Astrocyte of the cerebellum (primary cell): Measurements from ENCODE around the gene SLC39A13.

ENCODE experiments used
- DNase-seq: peaks from one replicate; pipeline ENCODE4 v3.0.0-alpha.2; 2011; ENCODE audit warnings: low read depth
- H3K4me3 ChIP-seq: 2 replicates; pipeline ENCODE4 v1.5.1; 2011; ENCODE audit warnings: mild to moderate bottlenecking, low read depth, low read length, moderate library complexity
- in situ Hi-C: cut with HindIII; loops from 2 replicates; pipeline ENCODE4 v1.10.0; 2017; ENCODE audit warnings: low sequenced_read_pairs
- TF ChIP-seq, protein P1 (sequence below): IDR thresholded peaks from 2 replicates; pipeline ENCODE4 v1.5.1; 2012; ENCODE audit warnings: low read length, low read depth, moderate library complexity, mild to moderate bottlenecking; ENCODE audit errors: missing control alignments

Gene SLC39A13

DNA sequence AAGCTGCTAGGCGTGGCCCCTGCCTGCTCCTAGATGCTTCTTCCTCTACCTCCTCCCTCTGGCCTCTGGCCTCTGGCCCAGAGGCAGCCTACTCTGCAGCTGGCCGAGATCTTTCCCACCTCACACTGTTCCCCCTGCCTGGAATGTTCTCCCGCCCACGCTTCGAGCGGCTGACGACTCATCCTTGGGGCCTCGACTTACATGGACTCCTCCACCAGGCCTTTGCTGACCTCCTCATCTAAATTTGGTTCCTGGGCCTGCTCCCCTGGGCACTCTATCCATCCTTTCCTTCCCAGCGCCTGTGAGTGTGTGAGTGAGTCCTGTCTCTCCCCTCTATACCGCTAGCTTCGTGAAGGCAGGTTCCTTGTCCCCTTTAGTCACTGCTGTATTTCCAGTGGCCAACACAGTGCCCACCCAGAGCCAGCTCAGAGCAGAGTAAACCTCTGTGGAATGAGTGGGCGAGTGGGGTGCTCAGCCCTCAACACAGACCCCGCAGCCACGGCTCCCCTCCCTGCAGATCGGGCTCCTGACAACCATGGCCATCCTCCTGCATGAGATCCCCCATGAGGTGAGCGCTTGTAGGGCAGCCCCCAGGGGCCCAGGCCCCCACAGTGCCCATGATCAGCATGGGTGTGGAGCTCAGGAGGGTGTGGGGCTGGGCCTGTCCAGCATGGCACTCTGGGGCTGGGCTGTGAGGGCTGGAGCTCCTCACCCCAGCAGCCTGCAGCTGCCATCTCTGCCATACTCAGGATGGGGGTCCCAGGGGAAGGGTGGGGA is 5.7 kb downstream of the SLC39A13 start:
- DNase-seq = no peak

DNA sequence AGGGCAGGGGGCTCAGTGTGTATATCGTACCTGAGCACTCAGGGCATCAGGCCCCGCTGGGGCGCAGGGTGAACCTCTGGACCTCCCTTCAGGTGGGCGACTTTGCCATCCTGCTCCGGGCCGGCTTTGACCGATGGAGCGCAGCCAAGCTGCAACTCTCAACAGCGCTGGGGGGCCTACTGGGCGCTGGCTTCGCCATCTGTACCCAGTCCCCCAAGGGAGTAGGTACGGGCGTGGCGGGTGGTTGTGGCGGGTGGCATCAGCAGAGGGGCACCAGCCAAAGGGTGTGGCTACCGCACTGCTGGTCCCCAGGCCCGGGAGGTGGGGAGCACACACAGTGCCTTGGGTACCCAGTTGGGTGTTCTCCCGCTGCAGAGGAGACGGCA is 6.3 kb downstream of the SLC39A13 start:
- H3K4me3 ChIP-seq = no peak overlapping the region
- no peak for DNase-seq
- in situ Hi-C loops = no loop called here
- TF ChIP-seq, protein P1, sequence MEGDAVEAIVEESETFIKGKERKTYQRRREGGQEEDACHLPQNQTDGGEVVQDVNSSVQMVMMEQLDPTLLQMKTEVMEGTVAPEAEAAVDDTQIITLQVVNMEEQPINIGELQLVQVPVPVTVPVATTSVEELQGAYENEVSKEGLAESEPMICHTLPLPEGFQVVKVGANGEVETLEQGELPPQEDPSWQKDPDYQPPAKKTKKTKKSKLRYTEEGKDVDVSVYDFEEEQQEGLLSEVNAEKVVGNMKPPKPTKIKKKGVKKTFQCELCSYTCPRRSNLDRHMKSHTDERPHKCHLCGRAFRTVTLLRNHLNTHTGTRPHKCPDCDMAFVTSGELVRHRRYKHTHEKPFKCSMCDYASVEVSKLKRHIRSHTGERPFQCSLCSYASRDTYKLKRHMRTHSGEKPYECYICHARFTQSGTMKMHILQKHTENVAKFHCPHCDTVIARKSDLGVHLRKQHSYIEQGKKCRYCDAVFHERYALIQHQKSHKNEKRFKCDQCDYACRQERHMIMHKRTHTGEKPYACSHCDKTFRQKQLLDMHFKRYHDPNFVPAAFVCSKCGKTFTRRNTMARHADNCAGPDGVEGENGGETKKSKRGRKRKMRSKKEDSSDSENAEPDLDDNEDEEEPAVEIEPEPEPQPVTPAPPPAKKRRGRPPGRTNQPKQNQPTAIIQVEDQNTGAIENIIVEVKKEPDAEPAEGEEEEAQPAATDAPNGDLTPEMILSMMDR = no peak

More for the DNA sequence above, 5.7 kb downstream of the SLC39A13 start:
- TF ChIP-seq, protein P1 = no peak
- in situ Hi-C loops = no loop called here
- no peak overlapping the region for H3K4me3 ChIP-seq

DNA sequence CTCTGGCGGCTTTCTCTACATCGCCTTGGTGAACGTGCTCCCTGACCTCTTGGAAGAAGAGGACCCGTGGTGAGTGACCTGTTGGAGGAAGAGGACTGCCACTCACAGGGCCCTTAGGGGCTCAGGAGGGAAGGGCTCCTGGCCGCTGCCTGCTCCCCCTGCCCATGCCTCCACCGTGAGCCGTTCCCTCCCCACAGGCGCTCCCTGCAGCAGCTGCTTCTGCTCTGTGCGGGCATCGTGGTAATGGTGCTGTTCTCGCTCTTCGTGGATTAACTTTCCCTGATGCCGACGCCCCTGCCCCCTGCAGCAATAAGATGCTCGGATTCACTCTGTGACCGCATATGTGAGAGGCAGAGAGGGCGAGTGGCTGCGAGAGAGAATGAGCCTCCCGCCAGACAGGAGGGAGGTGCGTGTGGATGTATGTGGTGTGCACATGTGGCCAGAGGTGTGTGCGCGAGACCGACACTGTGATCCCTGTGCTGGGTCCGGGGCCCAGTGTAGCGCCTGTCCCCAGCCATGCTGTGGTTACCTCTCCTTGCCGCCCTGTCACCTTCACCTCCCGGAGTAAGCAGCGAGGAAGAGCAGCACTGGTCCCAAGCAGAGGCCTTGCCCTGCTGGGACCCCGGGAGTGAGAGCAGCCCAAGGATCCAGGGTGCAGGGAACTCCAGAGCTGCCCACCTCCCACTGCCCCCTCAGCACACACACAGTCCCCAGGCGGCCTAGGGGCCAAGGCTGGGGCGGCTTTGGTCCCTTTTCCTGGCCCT is 6.9 kb downstream of the SLC39A13 start:
- DNase-seq = no peak
- TF ChIP-seq, protein P1 = no peak
- no peak overlapping the region for H3K4me3 ChIP-seq
- in situ Hi-C loops = no loop called here

DNA sequence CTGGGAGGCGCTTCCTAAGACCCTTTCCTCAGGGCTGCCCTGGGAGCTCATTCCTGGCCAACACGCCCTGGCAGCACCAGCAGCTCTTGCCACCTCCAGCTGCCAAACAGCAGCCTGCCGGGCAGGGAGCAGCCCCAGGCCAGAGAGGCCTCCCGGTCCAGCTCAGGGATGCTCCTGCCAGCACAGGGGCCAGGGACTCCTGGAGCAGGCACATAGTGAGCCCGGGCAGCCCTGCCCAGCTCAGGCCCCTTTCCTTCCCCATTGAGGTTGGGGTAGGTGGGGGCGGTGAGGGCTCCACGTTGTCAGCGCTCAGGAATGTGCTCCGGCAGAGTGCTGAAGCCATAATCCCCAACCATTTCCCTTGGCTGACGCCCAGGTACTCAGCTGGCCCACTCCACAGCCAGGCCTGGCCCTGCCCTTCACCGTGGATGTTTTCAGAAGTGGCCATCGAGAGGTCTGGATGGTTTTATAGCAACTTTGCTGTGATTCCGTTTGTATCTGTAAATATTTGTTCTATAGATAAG is 7.6 kb downstream of the SLC39A13 start:
- in situ Hi-C loops = no loop called here
- H3K4me3 ChIP-seq = no peak overlapping the region
- TF ChIP-seq, protein P1 = no peak
- peak; percentile 93 for DNase-seq

DNA sequence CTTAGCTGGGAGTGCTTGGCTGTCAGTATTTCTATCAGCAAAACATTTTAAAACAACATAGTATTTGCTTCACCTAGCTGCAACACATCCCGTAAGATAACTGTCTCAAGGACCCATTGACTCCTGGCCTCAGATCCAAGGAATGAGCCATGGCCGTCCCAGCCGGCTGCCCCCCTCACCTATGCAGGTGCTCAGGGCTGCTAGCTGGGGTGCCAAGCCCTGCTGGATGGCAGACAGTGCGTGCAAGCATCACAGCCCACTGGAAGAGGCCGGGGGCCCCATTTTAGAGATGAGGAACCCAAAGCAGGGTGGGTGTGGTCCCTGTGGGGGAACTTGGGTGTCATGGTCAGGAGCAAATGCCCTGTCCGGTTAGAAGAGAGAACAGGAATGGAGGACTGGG is 9.3 kb downstream of the SLC39A13 start:
- TF ChIP-seq, protein P1 = no peak
- in situ Hi-C loops = no loop called here
- no peak overlapping the region for H3K4me3 ChIP-seq
- no peak for DNase-seq

DNA sequence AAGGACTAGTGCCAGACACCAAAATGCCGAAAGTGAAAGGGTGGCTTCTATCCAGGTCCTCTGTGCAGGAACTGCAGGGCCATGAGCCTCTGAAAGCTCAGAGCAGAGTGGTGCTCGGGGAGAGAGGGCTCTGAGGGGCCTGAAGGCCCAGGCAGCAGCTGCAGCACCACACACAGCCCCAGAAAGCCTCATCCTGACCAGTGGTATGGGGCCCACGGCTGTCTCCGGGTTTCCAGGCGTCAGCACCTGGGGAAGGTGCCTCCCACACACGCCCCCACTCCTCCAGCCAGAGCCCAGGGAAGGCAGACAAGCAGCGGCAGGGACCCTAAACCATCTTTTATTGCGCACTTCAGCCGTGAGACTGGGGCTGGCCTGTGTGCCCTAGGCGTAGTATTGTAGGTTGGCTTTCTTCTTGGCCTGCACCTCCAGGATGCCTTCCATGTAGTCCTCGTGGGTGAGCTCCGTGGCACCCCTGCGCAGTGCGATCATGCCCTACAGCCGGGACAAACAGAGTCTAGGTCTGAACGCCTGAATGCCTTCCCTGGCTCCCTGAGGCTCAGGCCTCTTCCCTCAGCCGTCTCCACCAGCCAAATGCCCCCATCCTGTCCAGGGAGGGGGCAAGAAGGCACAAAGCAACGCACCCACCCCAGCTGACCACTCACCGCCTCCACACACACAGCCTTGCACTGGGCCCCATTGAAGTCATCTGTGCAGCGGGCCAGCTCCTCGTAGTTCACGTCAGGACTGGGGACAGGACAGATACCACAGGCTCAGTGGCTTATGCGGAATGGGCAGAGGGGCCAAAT is 10.3 kb downstream of the SLC39A13 start:
- DNase-seq = no peak
- in situ Hi-C loops = no loop called here
- no peak overlapping the region for H3K4me3 ChIP-seq
- TF ChIP-seq, protein P1 = no peak
